Renal cortex interstitium (tissue), 11 donors: ENCODE results near the gene CEP128. TPM values are rescaled to one million over a fixed set of nuclear protein-coding genes. Genes with fewer than 3 reads are reported as not detected.

Experiments
- DNase-seq, 11 donors: peaks; one replicate each; pipeline ENCODE4 v3.0.0-alpha.2; 2013; ENCODE audit warnings: low read depth in 9 of 11, low spot score in 4 of 11; ENCODE audit errors: extremely low read depth in 1 of 11
- polyA plus RNA-seq, 3 donors: library from polyadenylated mRNA; unstranded; fragments of 120-200 nt; gene quantifications; one replicate each; pipeline ENCODE4 v1.2.1, GENCODE V29; 2013; ENCODE audit not compliant: insufficient read length in 3 of 3

Gene CEP128
- polyA plus RNA-seq, 3 donors: 5.6 to 6.7 (median 5.9) TPM

DNA sequence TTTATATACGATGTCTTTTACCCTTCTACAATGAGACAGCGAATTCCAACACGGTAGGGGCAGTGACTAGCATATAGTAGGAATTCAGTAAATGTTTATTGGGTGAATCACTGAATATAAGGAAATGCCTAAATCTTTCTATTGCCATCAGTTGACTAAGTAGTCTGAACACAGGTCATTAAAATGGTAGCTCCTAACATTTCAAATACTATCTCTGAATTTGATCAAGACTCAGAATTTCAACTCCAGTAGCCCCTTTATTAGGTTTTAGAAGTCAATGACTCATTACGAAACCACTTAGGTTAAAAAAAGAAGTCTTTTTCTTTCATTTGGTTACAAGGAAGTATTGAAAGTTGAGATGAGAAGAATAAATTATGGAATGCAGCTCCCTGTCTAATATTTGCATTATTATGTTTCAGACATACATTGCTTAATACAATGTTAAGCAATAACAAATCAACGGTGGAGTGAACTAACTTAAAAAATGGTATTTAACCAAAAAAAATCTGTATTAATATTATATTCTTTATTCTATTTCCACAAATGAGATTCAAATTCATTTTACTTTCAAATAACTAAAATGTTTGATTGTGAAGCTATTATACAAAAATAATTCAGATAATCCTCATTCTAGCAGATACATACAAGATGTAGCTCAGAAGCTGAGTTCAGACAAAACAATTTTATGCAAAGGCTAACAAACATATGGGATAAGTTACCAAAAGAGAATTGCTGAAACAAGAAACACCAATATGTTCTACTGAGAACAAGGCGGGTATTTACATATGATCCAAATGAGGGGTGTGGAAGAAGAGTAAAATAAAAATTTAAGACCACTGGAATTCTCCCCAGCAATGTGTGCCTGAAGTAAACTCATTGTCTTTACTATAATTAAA, 302.7 kb downstream of the CEP128 start:
- DNase-seq: no peak

DNA sequence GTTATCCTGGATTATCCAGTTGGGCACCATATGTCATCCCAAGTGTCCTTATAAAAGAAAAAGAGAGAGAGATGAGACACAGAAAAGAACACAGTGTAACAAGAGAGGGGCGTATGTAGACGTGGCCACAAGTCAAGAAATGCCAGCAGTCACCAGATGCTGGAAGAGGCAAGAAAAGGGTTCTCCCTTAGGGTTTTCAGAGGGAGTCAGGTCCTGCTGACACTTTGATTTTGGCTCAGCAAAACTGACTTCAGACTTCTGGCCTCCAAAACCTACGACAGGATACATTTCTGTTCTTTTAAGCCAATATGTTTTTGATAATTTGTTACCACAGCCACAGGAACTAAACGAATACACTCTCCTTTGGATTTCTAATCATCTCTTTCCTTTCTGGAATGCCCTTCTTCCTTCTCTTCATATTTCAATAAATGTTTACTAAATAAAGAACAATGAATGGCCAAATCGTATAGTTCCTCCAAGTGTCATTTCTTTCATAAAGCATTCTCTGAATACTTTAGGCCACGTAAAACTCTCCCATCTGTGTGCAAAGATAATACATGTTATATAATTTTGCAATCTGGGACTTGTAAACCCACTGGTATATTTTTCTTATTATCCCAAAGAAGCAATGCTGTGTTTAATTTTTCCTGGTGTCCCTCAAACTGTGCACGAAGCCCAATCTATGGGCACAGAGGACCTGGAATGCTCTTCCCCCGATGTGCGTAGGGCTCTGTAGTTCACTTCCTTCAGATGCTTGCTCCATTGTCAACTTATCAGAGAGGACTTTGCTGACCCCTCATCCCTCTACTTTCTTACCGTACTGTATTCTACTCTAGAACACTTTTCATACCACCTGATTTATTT, 303.6 kb downstream of the CEP128 start:
- DNase-seq: no peak

DNA sequence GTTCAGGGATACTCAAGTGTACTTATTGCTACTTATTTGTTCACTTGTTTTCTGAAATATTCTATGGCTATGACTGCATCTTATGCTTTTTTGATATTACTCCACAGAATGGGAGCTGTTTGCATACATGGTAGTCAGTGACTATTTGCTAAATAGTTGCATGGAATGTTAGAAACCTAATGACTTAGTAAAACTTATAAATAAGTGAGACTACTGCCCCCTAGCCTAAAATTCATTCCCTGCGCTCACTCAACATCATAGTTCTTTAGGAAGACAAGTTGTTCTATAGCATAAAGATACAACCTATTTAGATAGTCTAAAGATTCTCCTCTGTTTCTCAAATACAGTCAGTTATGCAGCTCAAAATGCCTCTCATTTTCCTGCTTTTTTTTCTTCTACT, 305.5 kb downstream of the CEP128 start:
- DNase-seq: no peak

DNA sequence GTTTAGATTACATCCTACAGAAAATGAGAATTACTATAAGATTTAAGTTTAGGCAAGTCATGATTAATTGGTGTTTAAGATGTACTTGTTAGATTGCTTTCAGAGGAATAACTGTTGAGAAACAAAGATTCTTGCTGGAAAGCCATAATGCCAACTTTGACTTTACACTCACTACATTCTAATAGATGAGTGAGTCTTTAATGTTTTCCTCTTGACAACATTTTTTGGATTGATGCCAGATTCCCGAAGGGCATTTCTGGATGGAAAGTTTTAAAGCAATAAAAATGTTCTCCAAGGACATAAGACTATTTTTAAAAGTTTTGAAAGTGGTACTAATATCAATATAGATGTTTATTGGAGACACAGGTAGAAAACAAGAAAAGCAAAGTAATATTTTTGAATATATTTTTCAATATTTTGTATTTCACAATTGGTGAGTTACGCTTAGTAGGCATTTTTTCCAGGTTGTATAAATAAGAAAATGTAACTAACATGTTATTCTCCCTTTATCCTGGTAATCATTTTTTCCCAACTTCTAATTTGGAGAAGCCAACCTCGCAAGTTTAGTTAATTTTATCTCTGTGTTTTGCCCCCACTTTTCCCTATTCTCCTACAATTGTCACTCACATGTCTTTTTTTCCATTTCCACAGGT, 307.3 kb downstream of the CEP128 start:
- DNase-seq: peak in 3 of 11 donors; percentile 2 to 4 (median 3)

DNA sequence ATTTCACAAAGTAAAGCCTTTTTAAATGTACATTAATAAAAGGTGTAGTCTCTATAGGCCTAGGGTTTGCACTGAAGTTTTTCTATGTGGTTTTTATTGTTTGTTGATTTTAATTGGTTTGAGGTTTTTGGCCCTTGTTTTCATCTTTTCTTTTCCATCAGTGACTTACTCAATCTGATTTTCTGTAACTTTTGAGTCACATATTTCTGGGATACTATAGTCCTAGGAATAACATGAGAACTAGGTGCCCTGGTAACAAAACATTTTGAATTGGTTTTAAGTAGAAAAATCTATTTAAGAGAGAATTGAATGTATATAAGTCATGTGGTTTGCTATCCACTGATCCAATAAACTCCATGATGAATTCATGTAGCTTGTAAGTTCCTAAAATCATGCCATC, 311.9 kb downstream of the CEP128 start:
- DNase-seq: no peak

DNA sequence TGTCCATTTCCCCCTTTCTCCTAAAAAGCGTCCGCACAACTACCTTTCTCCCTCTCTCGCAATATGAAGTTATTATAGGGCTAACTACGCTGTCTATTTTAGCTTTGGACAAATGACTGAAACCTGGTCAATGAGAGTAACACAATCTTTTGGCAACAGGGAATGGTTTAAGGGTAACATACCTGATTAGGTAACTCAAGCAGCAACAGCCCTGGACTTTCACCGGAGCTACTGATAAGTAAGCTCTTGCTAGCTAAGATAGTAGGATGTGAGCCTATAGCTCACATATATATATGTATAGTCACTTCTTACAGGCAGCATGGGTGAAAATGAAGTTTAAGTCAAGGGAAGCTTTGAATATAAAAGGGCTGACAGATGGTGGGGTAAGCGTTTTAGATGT, 313.0 kb downstream of the CEP128 start:
- DNase-seq: no peak

DNA sequence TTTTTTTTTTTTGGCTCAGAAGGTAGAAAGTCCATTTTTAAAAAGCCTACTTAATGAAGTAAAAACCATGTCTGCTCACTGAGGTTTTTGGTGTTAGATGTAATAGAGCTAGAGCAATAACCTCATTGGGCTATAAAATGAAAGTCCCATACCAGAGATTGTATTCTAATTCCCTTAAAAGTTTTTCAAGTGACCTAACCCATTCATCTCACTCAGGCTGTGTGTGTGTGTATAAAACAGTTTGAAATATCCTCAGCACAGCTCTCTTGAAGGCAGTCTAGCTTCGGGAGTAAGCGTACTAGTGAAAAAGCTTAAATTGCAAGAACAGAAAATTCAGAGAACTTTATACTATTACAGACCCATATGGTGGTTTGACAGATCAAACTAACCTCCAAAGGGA, 313.8 kb downstream of the CEP128 start:
- no peak for DNase-seq

DNA sequence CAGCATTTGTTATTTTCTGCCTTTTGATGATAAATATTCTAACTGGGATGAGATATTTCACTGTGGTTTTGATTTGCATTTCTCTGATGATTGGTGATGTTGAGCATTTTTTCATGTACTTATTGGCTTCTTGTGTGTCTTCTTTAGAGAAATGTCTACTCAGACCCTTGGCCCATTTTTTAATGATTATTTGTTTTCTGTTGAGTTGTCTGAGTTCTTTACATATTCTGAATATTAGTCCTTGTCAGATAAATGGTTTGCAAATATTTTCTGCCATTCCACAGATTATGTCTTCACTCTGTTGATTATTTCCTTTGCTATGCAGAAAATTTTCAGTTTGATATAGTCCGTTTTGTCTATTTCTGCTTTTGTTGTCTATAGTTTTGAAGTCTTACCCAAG, 317.0 kb downstream of the CEP128 start:
- DNase-seq: no peak

DNA sequence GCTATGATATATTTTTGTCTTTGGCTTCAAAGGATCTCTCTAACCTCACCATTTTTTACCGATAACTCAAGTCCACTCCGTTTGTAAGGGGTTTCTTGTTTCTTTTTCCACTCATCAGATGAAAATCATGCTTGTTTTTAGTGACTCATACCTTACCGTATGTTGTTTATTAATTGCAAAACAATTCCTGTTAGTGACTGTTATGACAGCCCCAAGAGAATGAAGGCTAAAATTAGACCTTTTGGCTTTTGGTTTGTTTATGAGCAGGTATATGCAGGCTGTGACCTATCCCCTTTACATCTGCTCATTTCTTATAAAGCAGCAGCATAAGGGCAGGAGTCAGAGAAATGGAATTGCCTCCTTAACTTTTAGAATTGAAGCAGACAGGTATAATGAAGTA, 319.8 kb downstream of the CEP128 start:
- no peak for DNase-seq

DNA sequence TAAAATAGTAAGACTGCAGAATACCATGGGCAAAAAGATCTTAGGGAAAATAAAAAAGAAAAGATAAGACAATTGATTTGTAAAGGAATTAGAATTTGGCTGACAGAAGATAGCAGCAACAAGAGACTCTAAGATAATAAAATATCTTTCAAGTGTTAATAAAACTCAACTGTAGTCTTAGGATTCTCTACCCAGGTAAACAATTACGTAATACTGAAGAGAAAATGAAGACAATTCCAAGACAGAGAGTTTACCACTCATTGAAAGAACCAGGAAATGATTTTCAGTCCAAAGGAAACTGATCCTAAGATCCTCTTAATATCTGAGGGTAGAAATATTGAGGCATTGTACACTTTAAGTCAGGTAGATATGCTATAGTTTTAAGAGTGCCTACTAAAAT, 321.1 kb downstream of the CEP128 start:
- DNase-seq: no peak

DNA sequence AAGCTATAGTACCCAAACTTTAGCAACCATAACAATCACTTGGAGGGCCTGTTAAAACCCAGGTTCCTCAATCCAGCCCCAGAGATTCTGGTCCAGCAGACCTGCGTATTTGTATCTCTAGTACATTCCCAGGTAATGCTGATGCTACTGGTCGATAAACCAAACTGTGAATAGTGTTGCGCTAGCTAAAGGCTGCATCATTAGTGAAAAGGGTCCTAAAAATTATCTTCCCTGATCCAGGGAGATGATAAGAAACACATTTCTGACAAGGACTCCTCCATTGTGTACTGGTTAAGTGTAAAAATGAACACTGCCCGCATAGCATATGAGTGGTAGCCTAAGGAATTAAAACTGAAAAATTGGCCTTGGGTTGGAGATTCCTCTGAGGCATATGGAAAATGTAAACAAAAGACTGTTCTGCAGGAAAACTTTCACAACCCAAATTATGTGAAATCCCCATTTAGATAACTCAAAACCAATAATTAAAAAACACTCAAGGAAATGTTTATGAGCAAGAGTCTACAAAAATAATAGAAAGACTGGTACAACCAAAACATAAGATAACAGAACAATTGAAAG, 322.7 kb downstream of the CEP128 start:
- DNase-seq: no peak

DNA sequence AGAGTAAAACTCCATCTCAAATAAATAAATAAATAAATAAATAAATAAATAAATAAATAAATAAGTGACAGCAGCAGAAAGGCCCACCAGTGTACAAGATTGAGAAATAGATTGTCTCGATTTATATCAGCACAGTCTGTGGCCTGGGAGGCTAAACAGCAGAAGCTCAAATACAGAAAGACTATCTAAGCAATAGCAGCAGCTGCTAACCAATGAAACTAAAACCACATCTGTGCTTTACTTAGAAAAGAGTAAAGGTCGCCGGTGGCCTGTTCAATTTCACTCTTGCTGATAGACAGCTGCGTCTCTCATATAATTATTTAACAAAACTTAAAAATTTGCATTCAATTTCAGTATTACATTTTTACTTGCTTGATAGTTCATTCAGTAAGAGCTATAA, 325.7 kb downstream of the CEP128 start:
- no peak for DNase-seq

DNA sequence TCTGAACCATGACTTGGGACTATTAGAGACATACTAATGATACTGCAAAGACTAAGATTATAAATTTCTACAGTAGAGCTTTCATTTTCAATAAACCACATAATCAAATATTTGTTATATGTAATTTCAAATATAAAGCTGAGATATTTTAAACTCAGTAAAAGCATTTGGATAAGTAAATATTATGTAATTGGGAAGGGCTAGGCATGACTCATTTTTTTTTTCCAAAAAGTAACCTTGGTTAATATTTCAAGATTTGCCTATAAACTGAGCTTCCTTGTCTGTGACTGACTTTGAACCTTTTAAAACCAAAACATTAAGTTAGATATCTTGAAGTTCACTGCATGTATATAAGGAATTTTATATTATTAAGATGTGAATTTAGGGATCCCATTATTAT, 332.5 kb downstream of the CEP128 start:
- DNase-seq: no peak

DNA sequence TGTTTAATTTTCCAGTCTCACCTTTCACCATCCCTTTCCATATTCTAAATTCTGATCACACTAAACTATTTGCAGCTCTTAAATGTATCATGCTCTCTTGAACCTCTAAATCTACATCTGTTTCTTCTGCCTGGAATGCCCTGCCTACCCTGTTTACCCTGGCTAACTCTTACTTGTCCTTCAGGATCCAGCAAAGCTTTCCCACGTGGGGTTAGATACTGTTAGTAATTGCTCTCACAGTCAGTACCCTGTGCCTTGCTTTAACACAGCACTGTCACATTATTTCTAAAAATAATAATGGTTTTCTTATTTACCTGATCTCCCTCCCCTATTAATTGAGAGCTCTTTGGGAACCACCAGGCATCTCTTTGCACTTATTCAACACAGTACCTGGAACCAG, 333.0 kb downstream of the CEP128 start:
- DNase-seq: no peak

DNA sequence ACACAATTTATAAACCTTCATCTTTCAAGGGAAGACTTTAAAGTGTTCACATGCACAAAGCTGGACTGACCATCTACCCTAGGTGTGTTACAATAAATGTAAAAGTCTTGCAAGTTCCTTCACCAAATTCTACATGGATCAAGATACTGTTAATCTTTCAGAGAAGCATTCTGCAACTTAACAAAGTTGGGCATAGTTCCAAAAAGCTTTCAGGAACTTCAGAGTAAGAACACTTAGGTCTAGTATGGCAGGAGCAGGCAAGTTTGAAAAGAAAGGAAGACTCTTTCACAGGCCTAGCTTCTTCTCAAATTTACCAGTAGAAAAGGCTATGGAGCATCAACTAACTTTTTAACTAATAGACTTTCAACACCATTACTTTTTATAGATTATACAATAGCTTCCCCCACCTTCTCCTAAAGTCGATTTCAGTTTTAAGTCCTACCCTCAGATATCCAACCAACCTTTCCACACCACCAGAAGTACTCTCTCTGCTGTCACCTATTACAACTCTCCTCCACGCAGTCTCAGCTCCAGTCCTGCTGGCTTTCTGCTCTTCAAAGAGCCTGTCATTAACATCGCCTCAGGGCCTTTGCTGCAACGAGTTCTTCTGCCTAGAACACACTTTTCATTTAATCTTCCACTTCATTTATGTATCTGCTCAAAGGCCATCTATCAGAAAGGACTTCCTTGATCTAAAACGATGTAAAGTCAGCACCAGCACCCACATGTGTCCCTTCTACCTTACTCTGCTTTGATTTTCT, 333.9 kb downstream of the CEP128 start:
- no peak for DNase-seq

DNA sequence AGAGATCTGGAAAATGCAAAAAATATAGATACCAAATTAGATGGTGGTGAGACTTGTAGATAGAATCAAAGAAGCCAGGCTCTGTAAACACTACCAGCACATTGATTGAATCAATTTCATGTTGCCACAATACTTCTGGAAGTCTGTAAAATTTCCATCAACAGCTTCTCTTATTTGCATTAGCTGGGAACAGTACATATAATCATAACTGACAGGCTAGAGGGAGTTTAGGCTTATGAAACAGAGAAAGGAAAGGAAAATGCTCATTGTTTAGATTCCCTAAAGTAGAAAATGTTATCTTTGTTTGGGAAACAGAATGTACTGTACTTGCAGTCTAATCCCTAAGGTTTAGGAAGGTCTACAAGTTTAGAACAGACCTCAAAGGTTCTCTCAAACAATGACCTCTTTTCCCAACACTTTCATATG, 335.2 kb downstream of the CEP128 start:
- no peak for DNase-seq

DNA sequence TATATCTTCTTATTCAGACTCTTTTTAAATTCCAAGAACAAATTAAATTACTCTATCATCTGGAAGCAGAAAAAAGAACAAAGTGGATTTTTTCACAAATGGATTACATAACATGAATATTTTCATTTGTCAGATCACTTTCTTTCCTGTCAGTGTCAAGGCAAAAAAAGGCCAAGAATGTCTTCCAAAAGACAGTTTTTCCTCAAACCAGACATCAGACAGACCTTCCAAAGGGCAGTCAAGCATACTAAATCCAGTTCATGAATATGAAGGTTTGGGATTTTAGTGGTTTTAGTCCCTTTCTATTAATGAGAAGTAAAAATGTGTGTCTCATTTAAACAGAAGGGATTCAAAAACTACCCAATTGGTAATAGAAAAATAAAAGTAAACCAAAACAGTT, 336.0 kb downstream of the CEP128 start:
- DNase-seq: no peak

DNA sequence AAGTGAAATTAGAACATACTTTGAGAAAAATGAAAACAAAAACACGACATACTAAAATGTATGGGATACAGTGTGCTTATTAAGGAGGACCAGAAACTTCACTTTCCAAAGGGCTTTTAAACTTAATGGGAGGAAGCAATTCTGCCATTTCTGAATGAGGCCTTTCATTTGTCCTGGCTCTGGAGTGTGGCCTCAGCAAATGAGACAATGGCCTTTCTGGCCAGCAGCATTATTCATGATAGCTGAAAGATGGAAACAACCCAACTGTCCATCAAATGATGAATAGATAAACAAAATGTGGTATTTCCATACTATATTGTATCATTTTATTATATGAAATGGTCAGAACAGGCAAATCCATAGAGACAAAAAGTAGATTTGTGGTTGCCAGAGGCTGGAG, 338.6 kb downstream of the CEP128 start:
- DNase-seq: no peak
